Measurements from ENCODE around the gene GJB2.

DNA sequence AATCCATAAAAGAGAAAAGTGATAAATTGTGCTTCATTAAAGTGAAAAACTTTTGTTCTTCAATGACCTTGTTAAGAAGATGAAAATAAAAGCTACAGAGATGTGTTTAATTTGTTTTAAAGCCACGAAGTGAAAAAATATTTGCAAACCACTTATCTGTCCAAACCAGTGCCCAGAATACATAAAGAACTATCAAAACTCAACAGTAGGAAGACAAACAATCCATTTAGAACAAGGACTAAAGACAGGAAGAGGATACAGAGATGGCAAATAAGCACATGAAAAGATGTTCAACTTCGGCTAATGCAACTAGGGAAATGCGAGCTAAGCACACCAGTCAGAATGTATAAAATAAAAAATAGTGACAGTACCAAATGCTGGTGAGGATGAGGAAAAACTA is 24.4 kb upstream of the GJB2 start:
- TF ChIP-seq CTCF (conservative IDR thresholded peaks at IDR 0.05) (no peak), EZH2 (IDR thresholded peaks at IDR 0.05; ENCODE audit: low read depth) (no peak)

All from PC-9 (cell line).